OCI-LY7 (cell line): ENCODE measurements around the gene ATG10.

Experiments
- EZH2phosphoT487 ChIP-seq: fragments of 200-600 bp; sonication (generic); IDR thresholded peaks from 2 replicates; pipeline ENCODE4 v1.6.1; 2018; ENCODE audit warnings: low read depth, borderline replicate concordance, mild to moderate bottlenecking, mixed run types, antibody characterized with exemption, low read length, moderate library complexity, mixed read lengths
- TF ChIP-seq, protein P1 (sequence below): fragments of 200-600 bp; sonication (generic); conservative IDR thresholded peaks from 2 replicates; pipeline ENCODE4 v1.5.1; 2014; ENCODE audit warnings: mild to moderate bottlenecking, antibody characterized with exemption, low read length, moderate library complexity, mixed read lengths

DNA sequence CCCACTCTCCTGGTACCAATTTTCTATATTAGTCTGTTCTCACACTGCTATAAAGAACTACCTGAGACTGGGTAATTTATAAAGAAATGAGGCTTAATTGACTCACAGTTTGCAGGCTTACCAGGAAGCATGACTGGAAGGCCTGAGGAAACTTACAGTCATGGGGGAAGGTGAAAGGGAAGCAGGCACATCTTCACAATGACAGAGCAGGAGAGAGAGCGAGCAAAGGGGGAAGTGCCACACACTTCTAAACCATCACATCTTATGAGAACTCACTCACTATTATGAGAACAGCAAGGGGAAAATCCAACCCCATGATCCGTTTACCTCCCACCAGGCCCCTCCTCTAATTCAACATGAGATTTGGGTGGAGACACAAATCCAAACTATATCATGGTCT is 72.2 kb downstream of the ATG10 start:
- TF ChIP-seq, protein P1, sequence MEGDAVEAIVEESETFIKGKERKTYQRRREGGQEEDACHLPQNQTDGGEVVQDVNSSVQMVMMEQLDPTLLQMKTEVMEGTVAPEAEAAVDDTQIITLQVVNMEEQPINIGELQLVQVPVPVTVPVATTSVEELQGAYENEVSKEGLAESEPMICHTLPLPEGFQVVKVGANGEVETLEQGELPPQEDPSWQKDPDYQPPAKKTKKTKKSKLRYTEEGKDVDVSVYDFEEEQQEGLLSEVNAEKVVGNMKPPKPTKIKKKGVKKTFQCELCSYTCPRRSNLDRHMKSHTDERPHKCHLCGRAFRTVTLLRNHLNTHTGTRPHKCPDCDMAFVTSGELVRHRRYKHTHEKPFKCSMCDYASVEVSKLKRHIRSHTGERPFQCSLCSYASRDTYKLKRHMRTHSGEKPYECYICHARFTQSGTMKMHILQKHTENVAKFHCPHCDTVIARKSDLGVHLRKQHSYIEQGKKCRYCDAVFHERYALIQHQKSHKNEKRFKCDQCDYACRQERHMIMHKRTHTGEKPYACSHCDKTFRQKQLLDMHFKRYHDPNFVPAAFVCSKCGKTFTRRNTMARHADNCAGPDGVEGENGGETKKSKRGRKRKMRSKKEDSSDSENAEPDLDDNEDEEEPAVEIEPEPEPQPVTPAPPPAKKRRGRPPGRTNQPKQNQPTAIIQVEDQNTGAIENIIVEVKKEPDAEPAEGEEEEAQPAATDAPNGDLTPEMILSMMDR, result no peak
- TF ChIP-seq EZH2phosphoT487, result no peak
